Measurements from ENCODE around the gene CEP250.
A peak's percentile ranks its signal among the peaks of the same experiment; 100 is the strongest.
"Not testable (repeated sequence)": the region's sequence is repeated elsewhere in the genome, so short reads cannot be mapped to it uniquely, and the experiment has no call there.

Gene CEP250

GRCh38 chr20:35451295-35451694 is 4.1 kb upstream of the CEP250 start:
- no peak for DNase-seq (ENCODE audit: low read depth in 2 of 2)

GRCh38 chr20:35453647-35454046 is 1.8 kb upstream of the CEP250 start:
- DNase-seq (ENCODE audit: low read depth in 2 of 2) = no peak

GRCh38 chr20:35456700-35457099 is 1.3 kb downstream of the CEP250 start:
- DNase-seq (ENCODE audit: low read depth in 2 of 2) = not testable (repeated sequence)

- not testable (repeated sequence) for DNase-seq (ENCODE audit: low read depth in 2 of 2)
Observed at GRCh38 chr20:35457539-35457938, 2.1 kb downstream of the CEP250 start.

- no peak for DNase-seq (ENCODE audit: low read depth in 2 of 2)
Observed at GRCh38 chr20:35458388-35458787, 3.0 kb downstream of the CEP250 start.

DNA sequence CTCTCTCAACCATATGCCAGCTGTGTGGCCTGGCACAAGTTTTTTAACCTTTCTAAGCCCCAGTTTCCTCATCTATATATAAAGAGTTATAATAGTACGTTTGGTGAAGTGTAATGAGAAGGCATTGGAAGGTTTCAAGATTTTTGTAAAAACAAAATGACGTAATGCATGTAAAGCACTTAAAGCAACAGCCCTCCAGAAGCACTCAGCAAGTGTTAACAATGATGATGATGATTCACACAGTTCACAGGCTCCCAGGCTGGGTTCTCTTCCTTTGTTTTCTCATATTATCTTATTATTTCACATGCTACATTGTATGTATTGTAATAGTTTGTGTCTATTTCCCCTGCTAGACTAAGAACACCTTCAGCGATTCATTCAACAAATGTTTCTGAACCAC is 6.2 kb downstream of the CEP250 start:
- no peak for DNase-seq (ENCODE audit: low read depth in 2 of 2)

DNA sequence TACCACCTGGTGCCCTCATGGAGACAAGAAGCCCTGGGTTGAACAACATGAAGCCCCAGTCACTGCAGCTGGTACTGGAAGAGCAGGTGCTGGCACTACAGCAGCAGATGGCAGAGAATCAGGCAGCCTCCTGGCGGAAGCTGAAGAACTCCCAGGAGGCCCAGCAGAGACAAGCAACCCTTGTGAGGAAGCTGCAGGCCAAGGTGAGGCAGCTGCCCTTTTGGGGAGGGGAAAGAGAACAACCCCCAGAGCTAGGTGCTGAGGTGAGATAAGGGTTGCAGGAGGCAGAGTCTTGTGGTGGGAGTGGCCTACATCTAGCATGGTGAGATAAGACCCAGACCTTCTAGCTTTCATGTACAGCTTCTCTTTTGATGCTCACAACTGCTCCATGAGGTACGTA is 7.0 kb downstream of the CEP250 start:
- no peak for DNase-seq (ENCODE audit: low read depth in 2 of 2)

DNA sequence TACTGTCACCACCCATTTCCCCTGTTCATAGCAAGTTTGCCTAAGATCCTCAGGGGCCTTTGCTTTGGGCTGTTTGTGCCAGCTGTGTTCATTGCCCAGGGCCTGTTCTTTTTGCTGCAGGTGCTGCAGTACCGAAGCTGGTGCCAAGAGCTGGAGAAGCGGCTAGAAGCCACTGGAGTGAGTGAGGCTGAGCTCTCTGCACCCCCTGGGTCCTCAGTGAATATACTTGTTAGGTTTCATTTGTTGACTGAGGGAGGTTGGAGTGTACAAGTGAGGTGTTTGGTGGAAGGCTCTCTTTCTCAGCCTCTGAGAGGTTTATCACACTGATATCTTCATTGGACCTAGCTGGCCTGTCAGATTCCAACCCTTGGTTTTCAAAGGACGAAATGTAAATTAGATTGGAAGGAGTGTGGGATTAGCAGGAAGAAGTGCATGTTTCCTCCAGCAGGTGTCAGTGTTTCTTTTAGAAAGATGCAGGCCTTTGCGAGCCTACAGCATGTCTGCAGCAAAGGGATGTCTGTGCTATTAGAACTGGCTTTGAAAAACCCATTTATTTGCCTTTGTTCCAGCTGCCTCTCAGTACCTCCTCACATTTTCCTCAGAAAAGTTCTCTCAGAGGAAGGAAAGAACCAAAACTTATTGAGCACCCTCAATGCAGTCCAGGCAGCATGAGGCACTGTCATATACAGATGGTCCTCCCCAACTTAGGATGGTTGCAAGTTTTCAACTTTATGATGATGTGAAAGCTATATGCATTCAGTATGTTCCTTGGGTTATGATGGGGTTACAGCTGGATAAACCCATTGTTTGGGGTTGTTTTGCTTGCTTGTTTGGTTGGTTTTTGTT is 8.3 kb downstream of the CEP250 start:
- DNase-seq (ENCODE audit: low read depth in 2 of 2) = no peak

GRCh38 chr20:35465976-35466375 is 10.6 kb downstream of the CEP250 start:
- no peak for DNase-seq (ENCODE audit: low read depth in 2 of 2)

GRCh38 chr20:35466856-35467255 is 11.5 kb downstream of the CEP250 start:
- DNase-seq (ENCODE audit: low read depth in 2 of 2) = no peak

DNA sequence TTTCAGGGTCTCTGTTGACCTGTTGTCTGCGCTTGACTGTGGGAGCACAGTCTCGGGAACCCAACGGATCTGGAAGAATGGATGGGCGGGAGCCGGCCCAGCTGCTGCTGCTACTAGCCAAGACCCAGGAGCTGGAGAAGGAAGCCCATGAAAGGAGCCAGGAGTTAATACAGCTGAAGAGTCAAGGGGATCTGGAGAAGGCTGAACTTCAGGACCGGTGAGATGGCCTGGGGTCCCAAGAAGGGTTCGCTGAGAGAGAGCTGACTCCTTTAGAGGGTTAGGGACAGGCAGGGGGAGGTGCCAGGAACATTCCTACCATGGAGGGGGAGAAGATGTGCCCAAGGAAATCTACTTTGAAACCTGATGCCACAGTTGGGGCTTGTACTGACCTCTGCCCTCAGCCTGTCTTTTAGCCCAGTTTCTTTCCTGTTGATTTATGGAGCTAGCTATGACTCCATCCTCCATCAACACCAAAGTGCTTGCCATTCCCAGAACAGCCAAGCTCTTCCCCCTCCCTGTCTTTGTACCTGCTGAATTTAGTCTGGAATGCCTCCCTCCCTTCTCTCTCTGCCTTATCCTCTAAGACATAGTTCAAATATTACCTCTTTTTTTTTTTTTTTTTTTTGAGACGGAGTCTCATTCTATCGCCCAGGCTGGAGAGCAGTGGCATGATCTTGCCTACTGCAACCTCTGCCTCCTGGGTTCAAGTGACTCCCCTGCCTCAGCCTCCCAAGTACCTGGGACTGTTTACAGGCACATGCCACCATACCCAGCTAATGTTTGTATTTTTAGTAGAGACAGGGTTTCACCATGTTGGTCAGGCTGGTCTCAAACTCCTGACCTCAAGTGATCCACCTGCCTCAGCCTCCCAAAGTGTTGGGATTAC is 12.2 kb downstream of the CEP250 start:
- DNase-seq (ENCODE audit: low read depth in 2 of 2) = no peak

DNA sequence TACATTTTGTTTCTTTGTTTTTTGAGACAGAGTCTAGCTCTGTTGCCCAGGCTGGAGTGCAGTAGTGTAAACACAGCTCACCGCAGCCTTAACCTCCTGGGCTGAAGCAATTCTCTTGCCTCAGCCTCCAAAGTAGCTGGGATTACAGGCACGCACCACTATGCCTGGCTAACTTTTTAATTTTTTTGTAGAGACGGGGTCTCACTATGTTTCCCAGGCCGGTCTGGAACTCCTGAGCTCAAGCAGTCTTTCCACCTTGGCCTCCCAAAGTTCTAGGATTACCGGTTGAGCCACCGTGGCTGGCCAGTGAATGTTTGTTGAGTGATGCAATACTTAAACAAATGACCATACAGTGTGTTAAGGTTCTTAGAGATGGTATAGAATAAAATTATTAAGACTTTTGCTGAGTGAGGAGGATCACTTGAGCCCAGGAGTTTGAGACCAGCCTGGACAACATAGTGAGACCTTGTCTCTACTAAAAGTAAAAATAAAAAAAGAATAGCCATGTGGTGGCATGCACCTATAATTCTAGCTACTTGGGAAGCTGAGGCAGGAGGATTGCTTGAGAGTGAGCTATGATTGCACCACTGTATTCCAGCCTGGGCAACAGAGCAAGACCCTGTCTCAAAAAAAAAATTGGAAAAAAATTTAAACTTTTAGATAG is 13.4 kb downstream of the CEP250 start:
- DNase-seq (ENCODE audit: low read depth in 2 of 2) = no peak

- DNase-seq (ENCODE audit: low read depth in 2 of 2) = no peak
Observed at GRCh38 chr20:35472209-35472608, 16.8 kb downstream of the CEP250 start.

DNA sequence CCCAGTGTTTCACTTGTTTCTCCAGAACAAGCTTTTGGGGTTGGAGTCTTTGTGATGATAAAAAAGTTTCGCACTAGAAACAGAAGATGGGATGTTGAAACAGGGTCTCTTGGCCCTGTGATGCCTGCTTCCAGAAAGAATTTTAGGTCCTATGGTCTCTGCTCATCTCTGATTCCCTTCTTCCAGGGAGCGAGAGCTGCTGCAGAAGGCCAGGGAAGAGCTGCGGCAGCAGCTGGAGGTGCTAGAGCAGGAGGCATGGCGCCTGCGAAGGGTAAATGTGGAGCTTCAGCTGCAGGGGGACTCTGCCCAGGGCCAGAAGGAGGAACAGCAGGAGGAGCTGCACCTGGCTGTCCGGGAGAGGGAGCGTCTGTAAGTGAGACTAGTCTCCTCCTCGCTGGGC is 18.3 kb downstream of the CEP250 start:
- no peak for DNase-seq (ENCODE audit: low read depth in 2 of 2)

GRCh38 chr20:35474303-35474871 is 19.0 kb downstream of the CEP250 start:
- DNase-seq (ENCODE audit: low read depth in 2 of 2) = no peak

- DNase-seq (ENCODE audit: low read depth in 2 of 2) = no peak
Observed at GRCh38 chr20:35476288-35476687, 20.9 kb downstream of the CEP250 start.

- DNase-seq (ENCODE audit: low read depth in 2 of 2) = no peak
Observed at GRCh38 chr20:35478804-35479472, 23.5 kb downstream of the CEP250 start.

DNA sequence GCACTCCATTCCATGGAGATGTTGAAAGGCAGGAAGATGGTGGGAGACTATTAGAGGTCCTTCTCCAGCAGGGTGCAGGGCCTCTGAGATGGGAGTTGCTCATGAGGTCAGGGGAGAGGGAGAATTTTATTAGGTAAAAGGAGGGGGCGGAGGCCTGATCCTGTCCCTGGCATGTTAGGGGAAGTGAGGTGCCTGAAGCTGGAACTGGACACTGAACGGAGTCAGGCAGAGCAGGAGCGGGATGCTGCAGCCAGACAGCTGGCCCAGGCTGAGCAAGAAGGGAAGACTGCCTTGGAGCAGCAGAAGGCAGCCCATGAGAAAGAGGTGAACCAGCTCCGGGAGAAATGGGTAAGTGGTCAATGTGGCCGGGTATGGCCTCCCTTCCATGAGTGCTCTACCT is 24.4 kb downstream of the CEP250 start:
- no peak for DNase-seq (ENCODE audit: low read depth in 2 of 2)

DNA sequence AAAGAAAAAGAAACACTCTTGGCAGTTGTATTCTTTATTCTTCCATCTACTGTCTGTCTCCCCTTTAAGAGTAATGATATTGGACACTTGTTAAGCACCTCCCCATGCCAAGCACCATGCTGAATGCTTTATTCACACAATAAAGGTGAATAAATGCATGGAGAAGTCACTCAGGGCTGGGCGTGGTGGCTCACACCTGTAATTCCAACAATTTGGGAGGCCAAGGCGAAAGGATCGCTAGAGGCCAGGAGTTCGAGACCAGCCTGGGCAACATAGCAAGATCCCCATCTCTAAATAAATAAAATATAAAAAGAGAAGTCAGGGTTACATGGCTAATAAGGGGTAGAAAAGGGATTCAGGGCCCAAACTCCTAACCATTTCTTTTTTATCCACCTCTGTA is 32.1 kb downstream of the CEP250 start:
- no peak for DNase-seq (ENCODE audit: low read depth in 2 of 2)

DNA sequence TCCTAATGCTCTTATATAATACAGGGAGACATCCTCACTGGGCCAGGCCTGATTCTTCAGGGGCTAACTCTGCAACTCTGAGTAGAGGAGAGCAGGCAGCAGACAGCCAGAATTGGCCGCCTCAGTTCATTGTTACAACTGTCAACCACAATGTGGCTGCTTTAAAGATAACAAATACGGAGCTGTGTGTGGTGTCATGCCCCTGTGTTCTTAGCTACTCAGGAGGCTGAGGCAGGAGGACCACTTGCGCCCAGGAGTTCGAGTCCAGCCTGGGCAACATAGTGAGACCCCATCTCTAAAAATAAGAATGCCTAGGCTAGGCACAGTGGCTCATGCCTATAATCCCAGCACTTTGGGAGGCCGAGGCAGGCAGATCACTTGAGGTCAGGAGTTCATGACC is 34.3 kb downstream of the CEP250 start:
- DNase-seq (ENCODE audit: low read depth in 2 of 2) = no peak

- peak; percentile 30 to 45 for DNase-seq (ENCODE audit: low read depth in 2 of 2)
Observed at GRCh38 chr20:35490736-35491181, 35.4 kb downstream of the CEP250 start.

Data from activated CD8-positive, alpha-beta memory T cell treated with anti-CD3 and anti-CD28 coated beads for 4 hours (primary cell).